HepG2 (cell line): ENCODE results near the gene PFDN1. TPM values are rescaled to one million over a fixed set of nuclear protein-coding genes. Genes with fewer than 3 reads are reported as not detected.

ENCODE experiments used
- ATAC-seq: fragments of 200-7000 bp; cut with Tn5 transposase; 3 replicates; pipeline ENCODE4 v1.9.1; 2020; ENCODE audit warnings: mild to moderate bottlenecking, moderate library complexity
- BruUV-seq: library from RNA; stranded (reverse); fragments of 400-500 nt; replicated peaks from 2 replicates; lab custom pipeline; 2021; lab: Mats Ljungman, UMichigan
- CTCF ChIA-PET: fragments of 300-600 bp; formaldehyde crosslinking; extraction: SDS; loops from one replicate; lab custom pipeline; 2021; ENCODE audit warnings: low total read pairs, inconsistent platforms, low intra/inter-chr PET ratio; lab: Yijun Ruan, JAX
- POLR2A ChIA-PET: fragments of 350-600 bp; sonication (Branson Sonifier 250); formaldehyde crosslinking; loops from one replicate; lab custom pipeline; 2020; ENCODE audit warnings: antibody characterized with exemption, inconsistent platforms; lab: Yijun Ruan, JAX
- DNase-seq: peaks from one replicate; pipeline ENCODE4 v3.0.0-alpha.2; 2015; ENCODE audit warnings: low spot score
- FAIRE-seq: peaks from 3 replicates; lab custom pipeline; 2011; peaks lifted over from hg19 to GRCh38; lab: Jason Lieb, UNC
- H2AFZ ChIP-seq: one replicate; pipeline ENCODE4 v1.6.1; 2011; ENCODE audit warnings: low read length, inconsistent platforms
- H3K27ac ChIP-seq: fragments of 300-600 bp; 3 replicates; pipeline ENCODE4 v1.8.0; 2011; ENCODE audit warnings: mixed run types, mild to moderate bottlenecking, mixed read lengths, low read length, inconsistent platforms; ENCODE audit not compliant: insufficient read depth; ENCODE audit errors: extremely low read length
- H3K27me3 ChIP-seq, 2 experiments: fragments of 200-600 bp in 1 of 2; 2 replicates in 1 of 2; 3 replicates in 1 of 2; pipeline versions ENCODE4 v1.6.0 to v1.8.0; 2011; ENCODE audit warnings: low read length in 2 of 2, mild to moderate bottlenecking in 2 of 2, moderate library complexity in 2 of 2, inconsistent platforms in 1 of 2; ENCODE audit not compliant: insufficient read depth in 2 of 2, control insufficient read depth in 1 of 2
- H3K36me3 ChIP-seq, 2 experiments: fragments of 200-600 bp in 1 of 2; replicated peaks in 1 of 2; 2 replicates in 1 of 2; 3 replicates in 1 of 2; pipeline versions ENCODE4 v1.5.1 to v1.8.0; 2011; ENCODE audit warnings: low read length in 2 of 2, inconsistent platforms in 1 of 2; ENCODE audit not compliant: insufficient read depth in 2 of 2, control insufficient read depth in 1 of 2
- H3K4me1 ChIP-seq: 2 replicates; pipeline ENCODE4 v1.5.1; 2012; ENCODE audit warnings: low read length, inconsistent platforms; ENCODE audit not compliant: insufficient read depth
- H3K4me2 ChIP-seq: 2 replicates; pipeline ENCODE4 v1.6.0; 2011; ENCODE audit warnings: low read depth, low read length, inconsistent platforms
- H3K4me3 ChIP-seq, 3 experiments: fragments of 200-600 bp in 1 of 3; sonication (generic), shearing (Covaris generic) in 1 of 3; replicated peaks in 1 of 3; 2 replicates each; pipeline ENCODE4 v1.5.1; 2011 to 2016; ENCODE audit warnings: low read length in 3 of 3, inconsistent platforms in 2 of 3, low read depth in 2 of 3, mild to moderate bottlenecking in 2 of 3, control low read depth in 1 of 3, mixed read lengths in 1 of 3; ENCODE audit not compliant: insufficient read depth in 1 of 3
- H3K79me2 ChIP-seq: one replicate; pipeline ENCODE4 v1.6.1; 2011; ENCODE audit warnings: low read length, inconsistent platforms; ENCODE audit not compliant: insufficient read depth
- H3K9ac ChIP-seq: 2 replicates; pipeline ENCODE4 v1.6.0; 2011; ENCODE audit warnings: mild to moderate bottlenecking, low read depth, low read length, inconsistent platforms; ENCODE audit not compliant: insufficient read depth
- H3K9me3 ChIP-seq: 2 replicates; pipeline ENCODE4 v1.5.1; 2012; ENCODE audit warnings: mild to moderate bottlenecking, low read length
- H4K20me1 ChIP-seq: 2 replicates; pipeline ENCODE4 v1.6.0; 2011; ENCODE audit warnings: inconsistent platforms, mild to moderate bottlenecking, low read length, moderate library complexity; ENCODE audit not compliant: insufficient read depth
- ATRX ChIP-seq: sonication (generic); formaldehyde crosslinking; IDR thresholded peaks from 2 replicates; pipeline ENCODE4 v1.4.0; 2020; ENCODE audit warnings: missing genetic modification reagents, borderline replicate concordance
- JUN ChIP-seq: sonication (generic); formaldehyde crosslinking; IDR thresholded peaks from 2 replicates; pipeline ENCODE4 v1.4.0; 2020; ENCODE audit warnings: mild to moderate bottlenecking, missing genetic modification reagents
- POLR2A ChIP-seq, 2 experiments: IDR thresholded peaks; 2 replicates each; pipeline ENCODE4 v1.6.1; 2011; ENCODE audit warnings: low read depth in 2 of 2, low read length in 2 of 2, mild to moderate bottlenecking in 1 of 2, moderate library complexity in 1 of 2; ENCODE audit not compliant: insufficient read depth in 1 of 2
- RARA ChIP-seq: IDR thresholded peaks from 2 replicates; pipeline ENCODE4 v1.6.1; 2016; ENCODE audit warnings: missing genetic modification reagents, missing compliant biosample characterization
- ZNF7 ChIP-seq: IDR thresholded peaks from 2 replicates; pipeline ENCODE4 v1.6.1; 2016; ENCODE audit warnings: missing biosample characterization, missing genetic modification reagents
- ZNF790 ChIP-seq: sonication (generic); formaldehyde crosslinking; IDR thresholded peaks from 2 replicates; pipeline ENCODE4 v1.8.0; 2022; ENCODE audit warnings: missing genetic modification reagents, mild to moderate bottlenecking, borderline replicate concordance
- WGBS: methylation state at CpG from one replicate; pipeline ENCODE4 v1.1.6; 2017; ENCODE audit warnings: low lambda C conversion rate; 5-methylcytosine and 5-hydroxymethylcytosine counted together
- in situ Hi-C: cut with HindIII; loops from 2 replicates; pipeline ENCODE4 v1.10.0; 2017; ENCODE audit warnings: low pct_unique_long_range_greater_than_20kb; ENCODE audit not compliant: extremely low pct_ligation_motif_present
- intact Hi-C: fragments of 100-400 bp; cut with micrococcal nuclease; formaldehyde crosslinking; loops from one replicate; pipeline ENCODE4 v1.10.0; 2022; ENCODE audit not compliant: unreplicated experiment
- polyA plus RNA-seq, 8 experiments: library from polyadenylated mRNA; depleted of rRNA in 3 of 8; stranded (reverse) in 7 of 8; unstranded in 1 of 8; fragments of >200 nt; fragmentation: Illumina TruSeq in 4 of 8; extraction: Trizol in 4 of 8; gene quantifications; 2 replicates each; pipeline versions ENCODE4 v1.2.1 to v1.2.3, GENCODE V29; 2011 to 2016; ENCODE audit warnings: low read depth in 4 of 8, missing spikeins in 1 of 8, mixed read lengths in 1 of 8; ENCODE audit not compliant: insufficient read depth in 1 of 8
- total RNA-seq, 5 experiments: library from RNA; depleted of rRNA; stranded (reverse); fragments of >200 nt; fragmentation: Illumina TruSeq; extraction: Trizol; gene quantifications; 2 replicates each; pipeline ENCODE4 v1.2.3, GENCODE V29; 2016; ENCODE audit warnings: low read depth in 1 of 5
- TF ChIP-seq, protein P1 (sequence below), 2 experiments: fragments of 450-650 bp in 1 of 2; sonication (generic) in 1 of 2; formaldehyde crosslinking; IDR thresholded peaks; 2 replicates each; pipeline versions ENCODE4 v1.5.0 to v1.8.0; 2020 to 2022; ENCODE audit warnings: mild to moderate bottlenecking in 1 of 2, missing genetic modification reagents in 1 of 2

The PFDN1 gene
- total and polyA plus RNA-seq, 2 of the 13 experiments (the other 11 are each of a cell fraction or from before 2014, with no cell fraction given): 67.2 to 70.8 TPM

DNA sequence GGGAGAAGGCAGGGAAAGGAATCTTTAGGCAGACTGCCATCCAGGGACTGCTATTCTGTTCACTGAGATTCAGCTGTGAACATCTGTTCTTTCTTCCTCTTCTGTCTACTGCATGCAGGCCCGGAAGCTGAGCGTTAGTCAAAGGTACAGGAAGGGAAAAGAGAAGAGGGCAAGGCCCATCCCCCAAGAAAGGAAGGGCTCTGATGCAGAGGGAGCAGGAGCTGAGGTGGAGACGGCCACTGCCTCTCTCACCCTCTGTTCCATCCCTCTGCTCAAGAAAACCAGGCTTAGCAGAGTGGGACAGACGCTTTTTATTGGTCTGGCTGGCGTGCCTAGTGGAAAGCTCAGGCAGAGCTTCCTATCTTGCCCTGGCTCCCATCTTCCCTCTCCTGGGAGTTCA is 57.6 kb downstream of the PFDN1 start:
- Histone ChIP-seq H3K4me1 (peaks cover 18% of the 10 kb centered on the region), H3K9ac (no peak overlapping the region), H4K20me1 (no peaks in the 10 kb centered on the region), H3K27me3 (no peaks in the 10 kb centered on the region), H3K27ac (no peak overlapping the region), H3K36me3 (peaks cover 5 to 52% of the 10 kb centered on the region in 2 experiments), H3K4me2 (no peak overlapping the region), H3K4me3 (no peak overlapping the region), H3K9me3 (no peaks in the 10 kb centered on the region), H2AFZ (no peak overlapping the region), H3K79me2 (peaks cover 4% of the 10 kb centered on the region)
- TSS peak; percentile 45 for BruUV-seq
- in situ Hi-C loops: no loop called here
- CTCF ChIA-PET: interaction anchor here (1.6 to 3.9 kb wide), 3 partner anchors 101 to 113 kb away, joined by 6 to 31 read pairs (median 17); partner anchors contain the start of gene HBEGF
- WGBS: 99% methylated on average over 5 of the region's 5 CpGs
- ATAC-seq (no peak), FAIRE-seq (no peak), DNase-seq (no peak)
- no peak for TF ChIP-seq JUN (CRISPR knock-in tag)
- no peak for TF ChIP-seq ZNF790 (CRISPR knock-in tag)
- TF ChIP-seq POLR2A (IDR thresholded peaks at IDR 0.05; ENCODE audit: insufficient read depth in 1 of 2, low read depth in 2 of 2, low read length in 2 of 2): no peak
- TF ChIP-seq, protein P1, sequence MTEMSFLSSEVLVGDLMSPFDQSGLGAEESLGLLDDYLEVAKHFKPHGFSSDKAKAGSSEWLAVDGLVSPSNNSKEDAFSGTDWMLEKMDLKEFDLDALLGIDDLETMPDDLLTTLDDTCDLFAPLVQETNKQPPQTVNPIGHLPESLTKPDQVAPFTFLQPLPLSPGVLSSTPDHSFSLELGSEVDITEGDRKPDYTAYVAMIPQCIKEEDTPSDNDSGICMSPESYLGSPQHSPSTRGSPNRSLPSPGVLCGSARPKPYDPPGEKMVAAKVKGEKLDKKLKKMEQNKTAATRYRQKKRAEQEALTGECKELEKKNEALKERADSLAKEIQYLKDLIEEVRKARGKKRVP (CRISPR knock-in tag; IDR thresholded peaks at IDR 0.05): no peak
- no peak for TF ChIP-seq ATRX (CRISPR knock-in tag)
- no peak for TF ChIP-seq RARA (CRISPR knock-in tag)
- TF ChIP-seq ZNF7 (CRISPR knock-in tag): no peak
- intact Hi-C loops: no loop called here
- POLR2A ChIA-PET: interaction anchor here (1.3 to 2.2 kb wide), 2 partner anchors 57 to 101 kb away, joined by 5 to 7 read pairs; partner anchors contain the start of genes HBEGF and PFDN1
